ENCODE data around the gene DGCR8. TPM values are rescaled to one million over a fixed set of nuclear protein-coding genes. Genes with fewer than 3 reads are reported as not detected.
"Not testable (repeated sequence)": the region's sequence is repeated elsewhere in the genome, so short reads cannot be mapped to it uniquely, and the experiment has no call there.

The DGCR8 gene
- total RNA-seq, 1 donor from 2014 or later = 21.1 TPM

DNA sequence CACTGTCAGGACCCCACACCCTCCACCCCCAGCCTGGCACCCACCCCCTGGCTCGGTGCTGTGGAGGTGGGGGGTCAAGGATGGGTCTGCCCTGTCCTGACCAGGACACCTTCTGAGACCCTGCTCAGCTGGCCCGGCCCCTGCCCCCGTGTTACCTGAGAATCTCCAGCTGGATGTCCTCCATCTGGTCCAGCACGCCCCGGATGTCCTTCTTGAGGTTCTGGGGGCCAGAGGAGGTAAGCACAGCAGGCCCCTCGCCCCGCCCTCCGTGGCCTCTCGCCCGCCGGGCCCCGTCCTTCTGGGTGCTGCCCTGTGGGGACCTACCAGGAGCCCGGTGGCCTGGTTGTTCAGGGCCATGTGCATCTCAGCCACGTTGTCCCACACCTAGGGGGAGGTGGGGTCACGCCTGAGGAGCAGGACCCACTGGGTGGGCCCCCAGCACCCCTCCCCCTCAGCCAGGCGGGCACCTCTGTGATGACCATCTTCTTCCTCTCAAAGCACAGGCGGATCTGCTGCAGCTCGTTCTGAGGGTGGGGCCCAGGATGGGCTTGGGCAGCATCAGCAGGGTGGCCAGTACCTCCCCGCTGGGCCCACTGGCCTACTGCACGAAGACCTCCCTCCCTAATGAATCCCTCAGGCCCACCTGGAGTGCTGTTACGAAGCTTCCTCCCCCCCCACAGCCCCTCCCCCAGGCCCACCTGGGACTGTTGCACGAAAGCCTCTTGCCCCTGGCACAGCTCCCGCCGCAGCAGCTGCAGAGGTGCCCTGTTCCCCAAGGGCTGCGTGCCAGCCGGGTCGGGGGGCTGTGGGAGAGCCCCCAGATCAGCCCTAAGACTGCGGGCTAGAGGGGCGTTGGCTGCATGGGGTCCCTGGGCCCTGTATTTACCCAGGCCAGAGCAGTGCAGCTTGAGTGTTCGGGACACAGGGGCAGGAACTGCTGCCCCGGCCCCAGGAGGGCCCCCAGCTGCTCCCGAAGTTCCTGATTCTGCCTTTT is 69.5 kb downstream of the DGCR8 start:
- DNase-seq (ENCODE audit: low read depth) = no peak

DNA sequence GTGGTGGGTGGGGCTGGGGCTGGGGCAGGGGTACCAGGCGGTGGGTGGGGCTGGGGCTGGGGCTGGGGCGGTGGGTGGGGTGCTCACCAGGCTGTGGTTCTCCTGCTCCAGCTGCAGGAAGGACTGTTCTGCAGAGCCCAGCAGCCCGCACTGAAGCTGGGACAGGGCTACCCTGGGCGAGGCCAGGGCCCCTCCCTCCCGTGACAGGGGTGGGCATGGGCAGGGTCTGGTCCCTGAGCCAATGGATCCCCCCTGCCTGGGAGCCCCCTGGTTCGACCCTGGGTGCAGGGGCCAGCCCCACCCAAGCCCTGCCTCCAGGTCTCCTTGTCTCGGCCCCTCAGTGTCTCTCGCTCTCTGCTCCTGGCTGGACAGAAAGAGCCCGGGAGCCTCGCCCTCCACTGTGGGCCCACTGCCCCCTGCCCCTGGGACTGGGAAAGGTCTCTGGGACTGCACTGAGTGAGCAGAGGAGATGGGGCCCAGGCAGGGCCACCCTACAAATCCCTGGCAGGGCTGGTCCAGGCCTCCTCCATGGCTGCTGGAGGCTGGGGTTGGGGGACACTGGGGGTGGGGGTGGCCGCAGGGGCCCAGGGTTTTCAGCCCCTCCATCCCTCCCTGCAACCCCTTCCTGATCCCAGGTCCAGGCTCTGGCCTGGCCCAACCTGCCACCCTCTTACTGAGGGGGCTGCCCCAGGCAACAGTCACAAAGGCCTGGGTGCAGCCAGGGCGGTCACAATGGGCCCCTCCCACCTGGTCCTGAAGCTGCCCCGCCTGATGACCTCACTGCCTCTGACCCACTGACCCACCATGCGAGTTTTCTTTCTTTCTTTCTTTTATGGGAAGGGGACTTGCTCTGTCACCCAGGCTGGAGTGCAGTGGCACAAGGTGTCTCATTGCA is 70.6 kb downstream of the DGCR8 start, which contains the start of gene CCDC188:
Gene CCDC188 (minus strand): TSS at position 675 of the 895 bp plus-strand sequence. CDS start 69 bp downstream, at position 606.
- DNase-seq (ENCODE audit: low read depth) = no peak

DNA sequence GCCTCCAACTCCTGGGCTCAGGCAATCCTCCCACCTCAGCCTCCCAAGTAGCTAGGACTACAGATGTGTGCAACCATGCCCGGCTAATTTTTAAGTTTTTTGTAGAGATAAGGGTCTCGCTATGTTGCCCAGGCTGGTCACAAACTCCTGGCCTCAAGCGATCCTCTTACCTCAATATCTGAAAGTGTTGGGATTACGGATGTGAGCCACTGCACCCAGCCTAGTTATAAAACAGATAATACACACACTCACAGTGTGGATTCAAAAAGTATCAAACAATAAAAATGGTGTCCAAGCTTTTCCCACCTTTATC is 71.2 kb downstream of the DGCR8 start:
- no peak for DNase-seq (ENCODE audit: low read depth)

DNA sequence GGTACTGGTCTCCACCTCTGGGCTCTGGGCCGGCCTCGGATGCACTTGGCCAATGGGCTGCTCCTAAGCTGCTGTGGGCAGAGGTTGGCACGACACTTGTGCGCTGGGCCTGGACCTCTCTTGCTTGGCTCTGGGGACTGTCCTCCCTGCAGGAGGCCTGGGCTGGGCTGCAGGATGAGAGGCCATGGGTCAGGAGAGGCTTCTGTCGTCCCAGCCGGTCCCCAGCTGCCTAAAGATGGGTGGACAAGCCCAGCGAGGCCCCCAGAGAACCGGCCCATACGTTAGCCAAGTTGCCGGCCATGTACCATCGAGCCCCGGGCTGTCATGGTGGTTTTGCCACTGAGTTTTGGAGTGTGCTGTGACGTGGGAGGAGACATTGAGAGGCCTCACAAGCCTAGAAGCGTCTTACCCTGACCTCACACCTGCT is 72.4 kb downstream of the DGCR8 start:
- no peak for DNase-seq (ENCODE audit: low read depth)

DNA sequence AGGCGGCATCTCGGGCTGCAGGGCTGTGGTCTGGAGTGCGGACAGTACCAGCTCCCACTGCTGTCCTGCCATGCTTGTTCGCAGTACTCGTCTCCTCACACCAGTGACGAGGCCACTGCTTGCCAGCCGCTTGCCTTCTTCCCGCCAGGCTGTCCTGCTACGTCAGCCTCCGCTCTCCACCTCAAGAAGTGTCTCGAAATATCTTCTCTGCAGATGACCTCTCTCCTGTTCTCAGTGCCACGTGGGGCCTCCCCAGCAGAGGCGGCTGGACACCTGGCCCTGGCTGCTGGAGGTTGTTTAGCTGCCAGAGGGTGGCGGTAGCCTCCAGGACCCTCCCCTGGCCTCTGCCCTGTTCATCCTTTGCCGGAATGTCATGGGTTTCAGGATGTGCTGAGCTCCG is 73.9 kb downstream of the DGCR8 start:
- DNase-seq (ENCODE audit: low read depth) = no peak

DNA sequence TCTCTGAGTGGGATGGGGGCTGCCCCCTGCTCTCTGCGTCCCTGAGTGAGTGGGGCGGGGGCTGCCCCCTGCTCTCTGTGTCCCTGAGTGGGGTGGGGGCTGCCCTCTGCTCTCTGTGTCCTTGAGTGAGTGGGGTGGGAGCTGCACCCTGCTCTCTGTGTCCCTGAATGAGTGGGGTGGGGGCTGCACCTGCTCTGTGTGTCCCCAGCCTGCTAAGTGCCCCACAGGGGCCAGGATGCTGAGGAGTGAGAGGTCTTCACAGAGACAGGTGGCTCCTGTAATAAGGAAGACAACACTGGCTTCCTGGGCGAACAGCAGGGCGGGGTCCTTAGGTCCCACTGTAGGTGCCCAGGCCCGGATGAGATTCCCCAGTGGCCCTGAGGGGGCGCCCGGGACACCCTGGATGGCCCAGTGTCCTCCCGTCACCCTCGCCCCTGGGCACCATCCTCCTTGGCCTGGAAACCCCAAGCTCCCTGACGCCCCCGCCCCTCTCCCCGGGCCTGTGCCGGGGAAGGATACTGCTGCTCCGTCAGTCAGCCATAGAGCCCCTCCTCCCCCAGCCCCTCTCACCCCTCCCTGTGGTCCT is 74.7 kb downstream of the DGCR8 start:
- DNase-seq (ENCODE audit: low read depth) = no peak

DNA sequence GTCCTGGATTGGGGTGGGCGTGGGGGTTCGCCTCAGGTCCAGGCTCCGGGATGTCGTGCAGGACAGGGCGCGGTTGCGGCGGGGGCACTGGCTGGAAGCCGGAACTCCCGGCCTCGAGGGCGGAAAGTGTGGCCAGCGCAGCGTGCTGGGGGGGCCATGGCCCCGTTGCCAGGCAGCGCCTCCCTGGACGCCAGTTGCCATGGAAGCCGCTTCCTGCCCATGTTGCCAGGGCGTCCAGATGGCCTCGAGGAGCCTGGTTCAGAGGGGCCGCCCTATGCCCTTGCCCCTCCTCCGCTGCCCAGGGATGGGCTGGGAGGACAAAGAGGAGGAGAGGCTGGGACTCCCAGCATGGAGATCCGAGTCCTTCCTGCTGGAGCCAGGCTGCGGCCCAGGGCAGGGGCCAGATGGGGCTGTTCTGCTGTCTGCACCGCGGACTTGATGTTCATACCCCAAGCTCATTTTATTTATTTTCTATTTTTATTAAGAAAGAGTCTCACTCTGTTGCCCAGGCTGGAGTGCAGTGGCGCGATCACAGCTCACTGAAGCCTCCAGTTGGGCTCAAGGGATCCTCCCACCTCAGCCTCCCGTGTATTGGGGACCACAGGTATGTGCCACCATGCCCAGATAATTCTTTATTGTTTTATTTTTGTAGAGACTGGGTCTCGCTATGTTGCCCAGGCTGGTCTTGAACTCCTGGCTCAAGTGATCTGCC is 75.4 kb downstream of the DGCR8 start:
- peak; percentile 45 for DNase-seq (ENCODE audit: low read depth)

DNA sequence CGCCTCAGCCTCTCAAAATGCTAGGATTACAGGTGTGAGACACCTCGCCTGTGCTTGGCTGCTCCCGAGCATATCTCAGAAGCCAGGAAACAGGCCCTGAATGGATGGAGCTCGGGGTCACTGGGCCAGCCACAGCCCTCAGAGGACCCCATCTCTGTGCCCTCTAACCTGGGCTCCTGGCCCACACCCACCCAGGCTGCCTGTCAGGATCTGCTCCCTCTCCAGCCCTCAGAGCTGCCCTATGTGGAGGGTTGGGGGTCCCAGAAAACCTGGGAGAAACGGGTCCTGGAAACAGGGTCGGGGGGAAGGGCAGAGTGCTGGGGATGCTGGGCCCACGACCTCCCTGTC is 76.0 kb downstream of the DGCR8 start:
- no peak for DNase-seq (ENCODE audit: low read depth)

DNA sequence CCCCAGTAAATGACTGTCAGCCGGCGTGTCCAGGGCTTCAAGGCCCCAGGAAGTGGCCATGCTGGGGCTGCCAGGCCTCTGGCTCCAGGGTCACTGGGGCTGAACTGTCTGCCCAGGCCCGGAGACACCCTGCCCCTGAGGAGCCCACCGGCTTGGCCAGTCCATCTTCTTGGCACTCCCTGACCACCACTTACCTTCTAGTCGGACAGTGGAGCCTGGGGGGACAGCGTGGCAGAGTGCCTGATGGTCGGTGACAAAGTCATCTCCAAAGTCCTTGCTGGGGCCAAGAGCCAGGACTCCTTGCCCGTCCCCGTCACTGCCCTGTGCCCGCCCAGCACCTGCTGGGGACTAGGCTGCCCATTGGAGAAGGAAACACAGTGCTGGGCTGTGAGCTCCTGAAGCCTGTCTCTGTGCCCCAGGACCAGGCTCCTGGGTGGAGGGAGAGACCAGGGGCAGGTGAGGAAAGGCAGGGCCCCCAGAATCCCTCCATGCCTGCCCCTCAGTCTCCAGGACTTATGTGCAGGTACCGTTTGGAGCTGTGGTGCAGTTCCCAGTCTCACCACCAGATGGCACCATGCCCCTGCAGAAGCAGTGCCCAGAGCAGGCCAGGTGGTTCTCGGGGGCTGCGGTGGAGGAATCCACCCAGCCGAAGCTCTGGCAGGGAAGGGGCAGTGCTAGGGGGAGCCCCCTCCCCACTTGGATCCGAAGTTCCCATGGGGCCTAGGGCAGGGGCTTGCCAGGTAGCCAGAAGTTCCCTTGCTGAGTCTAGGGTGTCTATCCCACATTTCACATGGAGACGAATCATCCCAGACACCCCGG is 76.8 kb downstream of the DGCR8 start:
- peak; percentile 67 for DNase-seq (ENCODE audit: low read depth)

DNA sequence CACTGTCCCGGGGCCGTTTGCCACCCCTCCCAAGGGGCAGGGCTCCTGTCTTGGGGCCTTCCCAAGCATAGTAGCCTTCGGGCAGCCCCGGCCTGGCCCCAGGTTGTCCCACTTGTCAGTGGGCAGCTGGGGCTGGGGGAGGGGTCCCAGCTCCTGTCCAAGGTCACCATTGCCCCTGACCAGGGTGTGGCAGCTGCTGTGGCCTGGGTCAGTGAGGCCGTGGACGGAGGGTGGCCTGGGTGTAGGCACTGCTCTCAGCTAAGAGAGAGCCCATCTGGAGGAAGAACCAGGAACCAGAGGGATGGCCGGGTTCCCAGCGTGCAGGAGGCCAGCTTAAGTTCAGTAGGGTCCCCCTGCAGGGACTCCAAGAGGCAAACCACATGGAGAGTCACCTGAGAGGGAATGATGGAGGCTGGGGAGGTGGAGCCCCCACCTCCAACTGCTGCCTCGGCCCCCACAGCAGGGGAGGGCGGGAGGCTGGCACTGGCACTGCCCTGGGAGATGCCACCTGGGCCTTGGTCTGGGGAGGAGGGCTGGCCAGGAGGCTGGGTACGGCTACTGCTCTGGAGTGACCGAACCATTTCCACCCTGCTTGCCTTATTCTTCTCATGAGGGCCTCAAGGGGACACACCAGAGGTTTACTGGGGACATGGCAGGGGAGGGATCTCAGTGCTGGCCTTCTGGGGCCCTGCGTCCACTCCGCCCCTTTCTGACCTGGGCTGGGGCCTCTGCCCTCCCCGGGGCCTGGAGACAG is 77.6 kb downstream of the DGCR8 start:
- no peak for DNase-seq (ENCODE audit: low read depth)

DNA sequence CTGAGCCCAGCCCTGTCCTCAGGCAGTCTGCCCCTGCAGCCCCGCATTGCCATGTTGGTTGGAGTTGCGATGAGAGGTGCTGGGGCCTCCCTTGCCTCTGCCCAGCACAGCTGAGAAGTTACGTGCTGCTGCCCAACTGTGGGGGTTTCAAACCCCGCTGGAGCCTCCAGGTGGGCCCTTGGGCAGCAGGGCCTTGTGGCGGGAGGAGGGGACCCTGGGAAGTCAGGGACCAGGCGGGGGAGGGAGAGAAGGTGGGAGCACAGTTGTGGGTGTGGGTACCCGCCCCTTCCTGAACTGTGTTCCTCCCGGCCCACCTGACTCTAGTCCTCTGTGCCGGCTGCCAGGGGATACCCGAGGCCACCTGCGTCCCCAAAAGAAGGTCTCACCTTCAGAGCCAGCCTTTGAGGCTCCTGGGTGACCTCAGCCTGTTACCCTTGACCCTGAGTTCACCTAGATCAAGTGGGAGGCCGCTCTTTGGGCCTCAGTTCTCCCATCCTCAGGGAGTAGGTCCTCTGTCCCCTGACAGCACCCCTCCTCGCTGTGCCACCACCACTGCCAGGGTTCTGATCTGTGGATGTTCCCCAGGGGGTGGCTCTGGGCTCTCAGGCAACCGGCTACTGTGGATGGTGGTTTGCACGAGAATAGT is 78.5 kb downstream of the DGCR8 start:
- DNase-seq (ENCODE audit: low read depth) = no peak

DNA sequence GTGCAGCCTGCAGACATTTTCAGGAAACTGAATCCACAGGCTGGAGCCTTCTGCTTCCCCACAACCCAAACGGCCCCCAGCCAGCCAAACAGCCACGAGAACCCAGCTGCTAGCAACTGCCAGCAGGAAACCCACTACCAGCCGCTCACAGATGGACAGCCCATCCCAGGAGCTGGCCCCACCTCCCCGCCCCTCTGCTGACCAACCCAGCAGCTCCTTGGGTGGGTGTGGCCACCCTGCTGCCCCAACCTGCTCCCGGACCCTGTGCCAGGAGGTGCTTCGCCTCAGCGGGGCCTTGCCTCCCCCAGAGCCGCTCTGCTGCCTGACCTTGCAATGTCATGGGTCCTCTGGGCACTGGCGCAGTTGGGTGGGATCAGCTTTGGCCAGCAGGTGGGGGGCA is 79.0 kb downstream of the DGCR8 start:
- DNase-seq (ENCODE audit: low read depth) = no peak

DNA sequence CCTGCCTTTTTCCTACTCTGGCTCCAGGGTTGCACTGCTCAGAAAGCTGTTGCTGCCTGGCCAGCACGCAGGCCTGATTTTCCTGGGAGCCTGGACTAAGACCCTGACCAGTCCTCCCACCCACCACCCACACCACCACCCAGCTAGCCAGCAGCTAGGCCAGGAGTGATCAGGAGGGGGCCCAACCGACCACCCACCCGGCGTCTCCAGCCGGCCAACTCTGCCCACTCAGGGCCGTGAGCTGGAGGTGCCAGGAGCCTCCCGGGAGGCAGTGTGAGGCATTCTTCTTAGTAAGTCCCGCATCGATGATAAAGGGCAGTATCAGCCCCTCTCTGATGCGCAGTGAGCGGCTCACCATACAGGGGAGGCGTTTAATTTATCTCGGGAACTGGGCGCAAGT is 79.5 kb downstream of the DGCR8 start:
- DNase-seq (ENCODE audit: low read depth) = not testable (repeated sequence)

DNA sequence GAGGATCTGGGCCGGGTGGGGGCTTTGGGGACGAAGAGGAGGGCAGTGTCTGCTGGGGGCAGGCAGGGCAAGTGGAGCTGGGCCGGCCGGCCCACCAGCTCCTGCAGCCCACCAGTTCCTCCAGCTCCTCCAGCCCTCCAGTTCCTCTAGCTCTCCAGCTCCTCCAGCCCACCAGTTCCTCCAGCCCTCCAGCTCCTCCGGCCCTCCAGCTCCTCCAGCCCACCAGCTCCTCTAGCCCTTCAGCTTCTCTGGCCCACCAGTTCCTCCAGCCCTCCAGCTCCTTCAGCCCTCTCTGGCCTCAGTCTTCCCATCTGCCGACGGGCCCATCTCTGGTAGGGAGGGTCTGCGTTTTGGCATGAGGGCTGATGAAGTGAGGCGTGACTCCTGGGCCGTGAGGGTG is 80.0 kb downstream of the DGCR8 start:
- no peak for DNase-seq (ENCODE audit: low read depth)

MicroRNAs within 50 kb of the gene (microRNA counts, 767-probe panel; counts per million panel counts)
- microRNA hsa-miR-1306-3p (not detected), microRNA hsa-miR-185-5p (not detected)

Small RNA genes lying within 50 kb of the gene (microRNA-seq; reads per million reads assigned to microRNA genes)
- gene MIR185 = 636 reads per million, percentile 75 among the genes with 10 or more reads in this experiment
- gene MIR6816 = not detected

Other genes starting within 250 kb of the DGCR8 start
- gene GNB1L, start 225.4 kb upstream of the DGCR8 start, total RNA-seq = 6.9 and 9.0 TPM in 2 replicates
- 14.5 and 15.9 TPM in 2 replicates for gene RTL10, start 225.4 kb upstream of the DGCR8 start, total RNA-seq
- 459 and 555 TPM in 2 replicates for gene COMT, start 138.5 kb upstream of the DGCR8 start, total RNA-seq
- gene TXNRD2, start 138.4 kb upstream of the DGCR8 start, total RNA-seq = 28.7 and 34.3 TPM in 2 replicates
- 26.2 and 37.7 TPM in 2 replicates for gene ARVCF, start 63.4 kb upstream of the DGCR8 start, total RNA-seq
- gene TANGO2, start 59.1 kb upstream of the DGCR8 start, total RNA-seq = 39.0 and 43.4 TPM in 2 replicates
- 214 and 239 TPM in 2 replicates for gene RANBP1, start 35.9 kb downstream of the DGCR8 start, total RNA-seq
- 62.7 and 79.7 TPM in 2 replicates for gene TRMT2A, start 37.0 kb downstream of the DGCR8 start, total RNA-seq
- 13.7 and 15.6 TPM in 2 replicates for gene ZDHHC8, start 51.6 kb downstream of the DGCR8 start, total RNA-seq
- gene CCDC188, start 70.8 kb downstream of the DGCR8 start, total RNA-seq = 0.40 and 2.2 TPM in 2 replicates
- gene RTN4R, start 188.1 kb downstream of the DGCR8 start, total RNA-seq = 10.5 and 12.7 TPM in 2 replicates
- gene DGCR6L, start 239.8 kb downstream of the DGCR8 start, total RNA-seq = 55.7 and 72.8 TPM in 2 replicates

All from myocyte (in vitro differentiated cells).